Neural crest cell (in vitro differentiated cells): Measurements from ENCODE around the gene TST. TPM values are rescaled to one million over a fixed set of nuclear protein-coding genes. Genes with fewer than 3 reads are reported as not detected.

Experiments used
- DNase-seq: peaks from one replicate; pipeline ENCODE4 v3.0.0; 2021; ENCODE audit warnings: low read depth, mixed read lengths, low spot score
- H3K27ac Mint-ChIP-seq: one replicate; pipeline ENCODE4 v1.8.0; 2021; ENCODE audit warnings: mild to moderate bottlenecking, mixed read lengths; ENCODE audit not compliant: unreplicated experiment
- H3K27me3 Mint-ChIP-seq: 2 replicates; pipeline ENCODE4 v1.8.0; 2021; ENCODE audit warnings: low read depth, mild to moderate bottlenecking, mixed read lengths
- H3K36me3 Mint-ChIP-seq: 2 replicates; pipeline ENCODE4 v1.8.0; 2021; ENCODE audit warnings: low read depth, mild to moderate bottlenecking, mixed read lengths
- H3K4me1 Mint-ChIP-seq: 2 replicates; pipeline ENCODE4 v1.8.0; 2021; ENCODE audit warnings: mixed read lengths
- H3K4me3 Mint-ChIP-seq: one replicate; pipeline ENCODE4 v1.8.0; 2021; ENCODE audit warnings: mild to moderate bottlenecking, mixed read lengths
- H3K9me3 Mint-ChIP-seq: 2 replicates; pipeline ENCODE4 v1.8.0; 2021; ENCODE audit warnings: mixed read lengths
- CTCF ChIP-seq: fragments of 200-600 bp; sonication (generic); conservative IDR thresholded peaks from 2 replicates; pipeline ENCODE4 v1.5.0; 2021; ENCODE audit warnings: antibody characterized with exemption, mild to moderate bottlenecking
- total RNA-seq: library from RNA; stranded (reverse); gene quantifications from 2 replicates; pipeline ENCODE4 v1.2.1, GENCODE V29; 2021

Gene TST
- total RNA-seq, 1 donor from 2014 or later = 31.0 TPM

- no peak for DNase-seq
- Mint-ChIP-seq H3K27me3 (no peaks in the 10 kb centered on the region), H3K36me3 (no peaks in the 10 kb centered on the region), H3K4me1 (peaks cover 17% of the 10 kb centered on the region), H3K9me3 (no peaks in the 10 kb centered on the region), H3K27ac (peak overlapping the region; percentile 24), H3K4me3 (no peak overlapping the region)
- TF ChIP-seq CTCF = no peak
Measured at GRCh38 chr22:37032134-37032534, 12.9 kb upstream of the TST start.

GRCh38 chr22:37030560-37031281 lies 11.5 kb upstream of the TST start:
- Mint-ChIP-seq H3K4me1 (peaks cover 17% of the 10 kb centered on the region), H3K4me3 (no peak overlapping the region), H3K36me3 (no peaks in the 10 kb centered on the region), H3K9me3 (no peaks in the 10 kb centered on the region), H3K27ac (no peak overlapping the region), H3K27me3 (no peaks in the 10 kb centered on the region)
- no peak for DNase-seq
- TF ChIP-seq CTCF = no peak

GRCh38 chr22:37028692-37029674 lies 9.7 kb upstream of the TST start:
- Mint-ChIP-seq H3K27me3 (no peaks in the 10 kb centered on the region), H3K9me3 (no peaks in the 10 kb centered on the region), H3K4me3 (no peak overlapping the region), H3K4me1 (peaks cover 12% of the 10 kb centered on the region), H3K27ac (no peak overlapping the region), H3K36me3 (peaks cover 4% of the 10 kb centered on the region)
- DNase-seq = no peak
- TF ChIP-seq CTCF = no peak

GRCh38 chr22:37027556-37027955 lies 8.3 kb upstream of the TST start:
- no peak for TF ChIP-seq CTCF
- DNase-seq = no peak
- Mint-ChIP-seq H3K36me3 (peaks cover 6% of the 10 kb centered on the region), H3K4me3 (no peak overlapping the region), H3K27ac (no peak overlapping the region), H3K9me3 (no peaks in the 10 kb centered on the region), H3K4me1 (peaks cover 4% of the 10 kb centered on the region), H3K27me3 (no peaks in the 10 kb centered on the region)

GRCh38 chr22:37026325-37026724 lies 7.1 kb upstream of the TST start:
- DNase-seq = no peak
- Mint-ChIP-seq H3K36me3 (peaks cover 8% of the 10 kb centered on the region), H3K4me3 (no peak overlapping the region), H3K27me3 (no peaks in the 10 kb centered on the region), H3K4me1 (peaks cover 12% of the 10 kb centered on the region), H3K9me3 (no peaks in the 10 kb centered on the region), H3K27ac (no peak overlapping the region)
- TF ChIP-seq CTCF = no peak
